Kidney capillary endothelial cell (primary cell): ENCODE measurements around the gene PRB3.

ENCODE experiments used
- DNase-seq: peaks from one replicate; pipeline ENCODE4 v3.0.0-alpha.2; 2018; ENCODE audit warnings: low spot score

The PRB3 gene

GRCh38 chr12:11269607-11270006 is at the start of gene PRB3:
Gene PRB3, minus strand, starts transcription at chr12:11269707. Its CDS starts 38 bp downstream, at chr12:11269669.
- DNase-seq, result no peak

GRCh38 chr12:11310336-11310735 is 40.8 kb upstream of the PRB3 start, which contains the start of gene PRB4:
Gene PRB4, minus strand, starts transcription at chr12:11310436. Its CDS starts 38 bp downstream, at chr12:11310398.
- no peak for DNase-seq

GRCh38 chr12:11307143-11307542 is 37.6 kb upstream of the PRB3 start:
- DNase-seq, result no peak

GRCh38 chr12:11273449-11273848 is 3.9 kb upstream of the PRB3 start:
- DNase-seq, result no peak

GRCh38 chr12:11264501-11264900 is 5.0 kb downstream of the PRB3 start:
- no peak for DNase-seq

GRCh38 chr12:11246489-11246888 is 23.0 kb downstream of the PRB3 start:
- no peak for DNase-seq

GRCh38 chr12:11242656-11243055 is 26.9 kb downstream of the PRB3 start:
- no peak for DNase-seq

- DNase-seq, result no peak
Observed at GRCh38 chr12:11240348-11240930, 29.1 kb downstream of the PRB3 start.

- no peak for DNase-seq
Observed at GRCh38 chr12:11238275-11238674, 31.2 kb downstream of the PRB3 start.

- no peak for DNase-seq
Observed at GRCh38 chr12:11233532-11233931, 36.0 kb downstream of the PRB3 start.

GRCh38 chr12:11228296-11228879 is 41.1 kb downstream of the PRB3 start:
- peak; percentile 61 for DNase-seq

- DNase-seq, result no peak
Observed at GRCh38 chr12:11227373-11227772, 42.1 kb downstream of the PRB3 start.
